ENCODE data around the gene GPR132. TPM values are rescaled to one million over a fixed set of nuclear protein-coding genes. Genes with fewer than 3 reads are reported as not detected.

Gene GPR132
- total and polyA plus RNA-seq, 9 of the 15 experiments (the other 6 are each of a cell fraction or from before 2014, with no cell fraction given): 0.01 to 1.1 (median 0.25) TPM; not detected in 1

DNA sequence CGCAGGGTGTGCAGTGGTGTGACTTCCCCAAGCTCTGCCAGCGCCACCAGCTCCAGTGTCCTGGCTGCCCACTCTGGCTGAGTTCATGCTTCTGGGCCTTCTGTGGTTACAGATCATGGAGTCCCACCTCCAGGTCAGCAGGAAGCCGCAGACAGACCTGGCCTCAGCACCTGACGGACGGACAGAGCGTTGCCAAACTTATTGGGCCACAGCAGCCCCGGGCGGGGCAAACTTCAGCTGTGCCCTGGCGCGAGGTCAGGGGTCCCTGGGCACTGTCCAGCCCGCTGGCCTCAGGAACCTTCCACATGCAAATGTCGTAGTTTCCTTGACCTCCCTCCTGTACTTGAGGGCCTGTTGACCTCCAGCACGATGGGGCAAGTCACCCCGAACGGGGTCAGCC, 11.2 kb downstream of the GPR132 start:
- H3K79me2 ChIP-seq (ENCODE audit: control insufficient read depth, insufficient read depth, low read length): no peaks in the 10 kb centered on the region
- H2AFZ ChIP-seq (ENCODE audit: low read depth, low read length): no peak overlapping the region
- no peaks in the 10 kb centered on the region for H3K36me3 ChIP-seq (ENCODE audit: control insufficient read depth, insufficient read depth, low read length)
- in situ Hi-C loops (cut with MboI) (no loop called here), intact Hi-C loops (cut with micrococcal nuclease) (no loop called here)
- no peaks in the 10 kb centered on the region; the same call in 1 of the 2 replicates for H4K20me1 ChIP-seq (replicated peaks; ENCODE audit: control insufficient read depth, insufficient read depth, low read length)
- H3K9me1 ChIP-seq (ENCODE audit: control insufficient read depth, insufficient read depth, low read length): no peaks in the 10 kb centered on the region
- BruUV-seq (replicated peaks): no TSS peak
- ATAC-seq (no peak), DNase-seq (ENCODE audit: extremely low read depth in 1 of 4, low spot score in 3 of 4) (no peak), FAIRE-seq (no peak)
- POLR2A ChIA-PET: no interaction called here
- no peak overlapping the region for H3K4me3 ChIP-seq
- H3K27ac ChIP-seq (ENCODE audit: extremely low read depth, low read depth, low read length): no peak overlapping the region
- H3K4me1 ChIP-seq (replicated peaks in 1 of 2; ENCODE audit: control insufficient read depth in 2 of 2, insufficient read depth in 2 of 2, low read length in 2 of 2): peaks cover 0 to 28% of the 10 kb centered on the region in 2 experiments; a peak in 2 of 5 replicates
- CTCF ChIA-PET (ENCODE audit: low intra/inter-chr PET ratio): no interaction called here
- H3K4me2 ChIP-seq (ENCODE audit: insufficient read depth, low read length): no peak overlapping the region
- TF ChIP-seq, protein P1, sequence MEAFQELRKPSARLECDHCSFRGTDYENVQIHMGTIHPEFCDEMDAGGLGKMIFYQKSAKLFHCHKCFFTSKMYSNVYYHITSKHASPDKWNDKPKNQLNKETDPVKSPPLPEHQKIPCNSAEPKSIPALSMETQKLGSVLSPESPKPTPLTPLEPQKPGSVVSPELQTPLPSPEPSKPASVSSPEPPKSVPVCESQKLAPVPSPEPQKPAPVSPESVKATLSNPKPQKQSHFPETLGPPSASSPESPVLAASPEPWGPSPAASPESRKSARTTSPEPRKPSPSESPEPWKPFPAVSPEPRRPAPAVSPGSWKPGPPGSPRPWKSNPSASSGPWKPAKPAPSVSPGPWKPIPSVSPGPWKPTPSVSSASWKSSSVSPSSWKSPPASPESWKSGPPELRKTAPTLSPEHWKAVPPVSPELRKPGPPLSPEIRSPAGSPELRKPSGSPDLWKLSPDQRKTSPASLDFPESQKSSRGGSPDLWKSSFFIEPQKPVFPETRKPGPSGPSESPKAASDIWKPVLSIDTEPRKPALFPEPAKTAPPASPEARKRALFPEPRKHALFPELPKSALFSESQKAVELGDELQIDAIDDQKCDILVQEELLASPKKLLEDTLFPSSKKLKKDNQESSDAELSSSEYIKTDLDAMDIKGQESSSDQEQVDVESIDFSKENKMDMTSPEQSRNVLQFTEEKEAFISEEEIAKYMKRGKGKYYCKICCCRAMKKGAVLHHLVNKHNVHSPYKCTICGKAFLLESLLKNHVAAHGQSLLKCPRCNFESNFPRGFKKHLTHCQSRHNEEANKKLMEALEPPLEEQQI (IDR thresholded peaks at IDR 0.05): no peak
- TF ChIP-seq, protein P2, sequence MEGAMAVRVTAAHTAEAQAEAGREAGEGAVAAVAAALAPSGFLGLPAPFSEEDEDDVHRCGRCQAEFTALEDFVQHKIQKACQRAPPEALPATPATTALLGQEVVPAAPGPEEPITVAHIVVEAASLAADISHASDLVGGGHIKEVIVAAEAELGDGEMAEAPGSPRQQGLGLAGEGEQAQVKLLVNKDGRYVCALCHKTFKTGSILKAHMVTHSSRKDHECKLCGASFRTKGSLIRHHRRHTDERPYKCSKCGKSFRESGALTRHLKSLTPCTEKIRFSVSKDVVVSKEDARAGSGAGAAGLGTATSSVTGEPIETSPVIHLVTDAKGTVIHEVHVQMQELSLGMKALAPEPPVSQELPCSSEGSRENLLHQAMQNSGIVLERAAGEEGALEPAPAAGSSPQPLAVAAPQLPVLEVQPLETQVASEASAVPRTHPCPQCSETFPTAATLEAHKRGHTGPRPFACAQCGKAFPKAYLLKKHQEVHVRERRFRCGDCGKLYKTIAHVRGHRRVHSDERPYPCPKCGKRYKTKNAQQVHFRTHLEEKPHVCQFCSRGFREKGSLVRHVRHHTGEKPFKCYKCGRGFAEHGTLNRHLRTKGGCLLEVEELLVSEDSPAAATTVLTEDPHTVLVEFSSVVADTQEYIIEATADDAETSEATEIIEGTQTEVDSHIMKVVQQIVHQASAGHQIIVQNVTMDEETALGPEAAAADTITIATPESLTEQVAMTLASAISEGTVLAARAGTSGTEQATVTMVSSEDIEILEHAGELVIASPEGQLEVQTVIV (CRISPR knock-in tag; IDR thresholded peaks at IDR 0.05; ENCODE audit: borderline replicate concordance): no peak
- TF ChIP-seq NCOR1 (IDR thresholded peaks at IDR 0.05): no peak
- no peak for TF ChIP-seq ZNF584 (CRISPR knock-in tag; IDR thresholded peaks at IDR 0.05; ENCODE audit: low read depth)
- no peak for TF ChIP-seq ZNF263 (CRISPR knock-in tag; IDR thresholded peaks at IDR 0.05; ENCODE audit: borderline replicate concordance)
- no peak for TF ChIP-seq KLF6 (CRISPR knock-in tag; IDR thresholded peaks at IDR 0.05; ENCODE audit: borderline replicate concordance)
- no peak for TF ChIP-seq ELF4 (CRISPR knock-in tag; IDR thresholded peaks at IDR 0.05)
- TF ChIP-seq SNRNP70 (optimal IDR thresholded peaks at IDR 0.05; ENCODE audit: low read depth, low read length): no peak
- TF ChIP-seq MTA2 (IDR thresholded peaks at IDR 0.05; ENCODE audit: low read depth): no peak
- TF ChIP-seq ARID1B (IDR thresholded peaks at IDR 0.05): no peak
- TF ChIP-seq POLR2A (conservative IDR thresholded peaks at IDR 0.05): no peak
- no peak for TF ChIP-seq CREBBP (IDR thresholded peaks at IDR 0.05; ENCODE audit: low read depth, low read length)
- no peak for TF ChIP-seq E2F3 (CRISPR knock-in tag; IDR thresholded peaks at IDR 0.05)
- no peak for TF ChIP-seq MYC (IDR thresholded peaks at IDR 0.05; ENCODE audit: low read depth, low read length)
- no peak for TF ChIP-seq MYC (CRISPR knock-in tag; IDR thresholded peaks at IDR 0.05; ENCODE audit: borderline replicate concordance, low read depth)
- TF ChIP-seq XRCC4 (IDR thresholded peaks at IDR 0.05; ENCODE audit: extremely low read depth, insufficient read depth, insufficient read length): no peak
- 37% methylated on average over 6 of the region's 15 CpGs for WGBS (ENCODE audit: insufficient coverage, low coverage, missing lambda C conversion rate)
- H3K9me3 ChIP-seq (replicated peaks; ENCODE audit: control insufficient read depth, insufficient read depth, low read depth, low read length): no peaks in the 10 kb centered on the region
- H3K27me3 ChIP-seq (ENCODE audit: control insufficient read depth in 2 of 2, insufficient read depth in 2 of 2, low read length in 2 of 2): peaks cover 3 to 33% of the 10 kb centered on the region in 2 experiments; a peak in 3 of 5 replicates
- no peak overlapping the region; a peak in 1 of 4 replicates for H3K9ac ChIP-seq (ENCODE audit: insufficient read depth in 1 of 2, low read depth in 2 of 2, low read length in 2 of 2)

Data from K562 (cell line).